HG03175 (cell line): Measurements from ENCODE around the gene RBM18.

Experiments
- ATAC-seq: cut with Tn5 transposase; IDR thresholded peaks from one replicate; pipeline ENCODE4 v1.9.1; 2021; ENCODE audit warnings: mild to moderate bottlenecking, moderate library complexity; ENCODE audit not compliant: unreplicated experiment

The RBM18 gene

DNA sequence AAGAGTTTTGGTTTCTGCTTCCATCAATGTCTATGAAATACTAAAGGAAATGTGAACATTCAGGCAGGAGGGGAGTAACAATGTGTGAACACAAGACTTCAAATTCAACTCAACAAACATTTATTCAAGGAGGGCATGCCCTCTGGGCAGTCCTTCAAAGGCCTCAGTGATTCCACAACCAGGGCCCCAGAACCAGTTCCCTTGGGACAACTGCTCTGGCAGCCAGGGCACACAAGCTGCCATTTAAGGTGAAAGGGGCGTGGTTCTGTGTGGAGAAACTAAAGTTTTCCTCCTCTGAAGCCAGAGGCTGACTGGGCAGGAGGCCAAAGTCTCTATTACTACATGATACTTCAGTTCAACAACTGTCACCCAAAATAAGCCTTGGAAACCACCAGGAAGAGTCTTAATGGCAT, 3.2 kb downstream of the RBM18 start:
- ATAC-seq: no peak

DNA sequence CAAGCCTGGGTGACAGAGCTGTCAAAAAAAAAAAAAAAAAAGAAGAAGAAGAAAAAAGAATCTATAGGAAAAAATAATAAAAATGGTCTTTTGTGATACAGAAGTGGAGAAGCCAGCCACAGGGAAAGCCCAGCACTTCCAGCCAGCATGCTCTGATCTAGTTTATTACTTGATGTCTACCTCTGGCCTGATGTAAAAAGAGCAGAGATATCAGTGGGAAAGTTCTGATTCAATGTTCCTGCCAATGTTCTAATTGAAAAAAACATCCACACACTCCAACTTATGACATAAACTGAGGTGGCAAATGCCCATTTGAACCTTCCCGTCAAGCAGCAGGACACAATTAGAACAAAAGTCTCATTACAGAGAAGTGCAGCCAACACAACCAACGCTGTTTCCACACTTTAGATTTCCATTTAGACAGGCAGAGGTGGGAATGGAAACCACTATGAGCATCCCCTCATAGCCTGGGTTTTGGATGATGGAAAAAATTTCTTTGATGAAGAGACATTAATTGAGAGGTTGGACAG, 5.7 kb downstream of the RBM18 start:
- ATAC-seq: no peak

DNA sequence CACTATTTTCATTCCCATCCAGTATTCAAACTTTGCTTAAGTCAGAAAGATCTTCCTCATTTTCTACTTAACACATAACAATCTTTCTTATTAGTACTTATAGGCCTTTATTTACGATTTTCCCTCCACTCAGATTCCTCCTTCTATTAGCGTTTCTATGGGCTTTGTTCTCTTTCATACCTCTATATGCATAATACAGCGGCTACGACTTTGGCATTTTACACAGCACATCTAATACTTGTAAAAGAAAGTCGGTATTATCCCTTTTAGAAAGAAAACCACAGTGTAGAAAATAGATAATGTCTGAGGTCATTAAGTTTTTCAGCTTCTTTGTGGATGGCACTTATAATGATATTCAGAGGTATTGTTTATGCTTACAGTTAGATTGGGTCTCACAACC, 8.4 kb downstream of the RBM18 start:
- no peak for ATAC-seq

DNA sequence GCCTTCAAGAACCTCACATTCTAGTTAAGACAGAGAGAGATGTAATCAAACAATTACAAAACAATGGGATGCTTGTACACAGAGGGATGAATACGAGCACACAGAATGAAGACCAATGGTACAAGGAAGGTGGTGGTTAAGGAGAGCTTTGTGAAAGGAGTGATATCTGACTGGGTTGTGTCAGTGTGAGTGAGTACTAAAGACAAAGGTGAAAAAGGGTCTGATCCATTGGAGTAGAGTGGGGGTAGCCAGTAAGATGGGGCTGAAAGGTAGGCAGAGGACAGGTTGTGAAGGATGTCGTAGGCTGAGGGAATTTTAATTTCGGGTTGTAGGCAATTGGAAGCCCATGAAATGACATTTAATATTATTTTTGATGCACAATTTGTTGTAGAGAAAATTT, 9.9 kb downstream of the RBM18 start:
- no peak for ATAC-seq

DNA sequence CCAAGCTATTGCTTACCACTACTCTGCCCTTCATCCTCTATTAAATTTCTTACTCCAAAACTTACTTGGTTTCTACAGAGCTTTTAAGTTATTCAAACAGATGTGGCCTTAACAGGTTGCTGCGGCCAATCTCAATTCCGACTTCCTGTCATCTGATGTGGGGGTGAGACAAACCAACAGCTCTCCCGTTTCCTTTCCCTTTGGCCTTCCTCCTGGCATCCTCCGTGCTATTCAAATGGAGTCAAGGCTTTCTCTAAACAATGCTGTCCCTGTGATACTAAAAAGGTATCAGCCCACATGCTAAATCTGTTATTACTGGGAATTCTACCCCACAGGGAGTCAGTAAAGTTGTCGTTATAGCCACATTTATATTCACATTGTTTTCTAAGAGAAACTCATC, 11.8 kb downstream of the RBM18 start:
- no peak for ATAC-seq

DNA sequence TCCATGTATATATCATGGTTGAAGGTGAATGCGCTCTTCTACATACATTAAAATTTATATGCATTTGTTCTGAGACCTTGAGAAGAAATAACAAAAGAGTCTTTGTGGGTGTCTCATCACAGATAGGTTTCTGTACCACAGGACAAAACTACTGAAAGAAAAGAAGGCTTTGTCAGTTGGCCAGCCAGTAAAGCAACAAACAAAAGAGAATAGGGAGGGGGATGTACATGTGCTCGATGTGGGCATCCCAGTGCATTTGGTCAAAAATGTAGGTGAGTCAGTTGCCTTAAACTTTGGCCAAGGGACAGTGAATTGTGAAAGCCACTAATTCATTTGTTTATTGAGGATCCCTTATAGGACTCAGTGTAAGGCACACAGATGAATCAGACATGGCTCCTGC, 13.3 kb downstream of the RBM18 start:
- no peak for ATAC-seq

DNA sequence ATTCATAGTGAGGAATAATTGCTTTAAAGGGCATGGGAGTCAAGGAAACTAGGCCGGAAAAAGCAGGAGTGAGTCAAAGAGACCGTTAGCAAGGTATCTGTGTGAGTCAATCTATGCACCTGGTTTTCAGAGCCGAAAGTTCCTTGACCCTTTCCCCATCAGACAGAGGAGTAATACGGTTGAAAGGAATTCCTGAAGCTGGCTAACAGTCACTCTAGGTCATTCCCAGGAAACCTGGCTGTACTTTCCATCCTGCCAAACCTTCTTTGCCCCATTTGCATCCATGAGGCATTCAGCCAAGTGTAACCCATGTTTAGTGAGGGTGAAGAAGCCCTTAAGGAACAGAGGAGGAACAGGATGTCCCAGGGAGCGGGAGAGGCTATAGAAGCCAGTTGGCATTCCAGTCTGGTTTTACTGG, 16.2 kb downstream of the RBM18 start:
- ATAC-seq: no peak

DNA sequence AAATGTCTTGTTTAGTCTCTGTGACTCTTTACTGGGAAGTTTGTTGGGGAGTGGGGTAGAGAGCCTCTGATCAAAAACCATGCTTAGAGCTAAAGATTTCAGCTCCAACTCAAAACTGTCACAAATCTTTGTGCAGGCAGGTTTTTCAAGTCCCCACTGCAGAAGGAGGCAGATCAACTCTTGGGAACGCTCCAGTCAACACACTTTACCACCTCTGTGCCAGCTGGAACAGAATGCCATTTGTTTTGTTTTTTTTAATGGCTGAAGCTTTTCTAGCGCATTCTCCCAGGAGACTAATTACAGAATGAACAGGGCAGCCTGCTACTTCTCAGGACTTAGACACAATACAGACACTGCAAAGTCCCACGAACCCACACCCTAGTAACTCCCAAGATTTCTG, 18.0 kb downstream of the RBM18 start:
- no peak for ATAC-seq

DNA sequence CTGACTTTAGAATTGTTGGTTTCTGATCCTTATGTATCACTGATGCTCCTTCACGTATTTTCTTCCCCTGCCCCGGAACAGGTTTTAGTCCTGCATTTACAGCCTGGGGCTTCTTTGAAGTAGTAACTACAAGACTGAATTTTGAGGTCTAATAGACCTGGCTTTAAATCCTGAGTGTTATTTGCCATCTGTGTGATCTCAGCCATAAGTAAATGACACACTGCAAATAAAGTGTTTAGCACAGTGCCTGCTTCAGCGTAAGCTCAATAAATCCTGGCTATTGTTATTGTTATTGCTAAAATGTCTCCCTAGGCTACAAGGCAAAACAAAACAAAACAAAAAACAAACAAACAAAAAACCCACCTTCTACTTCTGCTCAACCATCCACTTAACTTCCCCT, 20.3 kb downstream of the RBM18 start:
- no peak for ATAC-seq

DNA sequence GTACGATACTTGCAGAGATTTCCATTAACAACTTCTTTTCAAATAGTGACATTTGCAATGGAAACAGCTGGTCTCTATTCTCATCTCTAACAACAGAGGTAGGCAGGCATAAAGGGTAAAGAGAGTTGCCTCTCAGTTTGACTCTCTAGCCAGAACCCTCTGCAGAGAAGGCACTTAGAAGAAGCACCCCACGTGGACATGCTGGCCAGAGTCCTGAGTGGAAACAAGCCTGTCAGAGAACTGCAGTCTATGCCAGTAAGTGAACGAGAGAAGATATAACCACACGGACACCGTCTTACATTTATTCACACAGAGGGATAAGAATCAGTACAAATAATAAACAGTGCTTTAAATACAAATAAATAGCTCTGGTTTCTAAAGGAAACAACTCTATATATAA, 24.9 kb downstream of the RBM18 start:
- ATAC-seq: no peak

DNA sequence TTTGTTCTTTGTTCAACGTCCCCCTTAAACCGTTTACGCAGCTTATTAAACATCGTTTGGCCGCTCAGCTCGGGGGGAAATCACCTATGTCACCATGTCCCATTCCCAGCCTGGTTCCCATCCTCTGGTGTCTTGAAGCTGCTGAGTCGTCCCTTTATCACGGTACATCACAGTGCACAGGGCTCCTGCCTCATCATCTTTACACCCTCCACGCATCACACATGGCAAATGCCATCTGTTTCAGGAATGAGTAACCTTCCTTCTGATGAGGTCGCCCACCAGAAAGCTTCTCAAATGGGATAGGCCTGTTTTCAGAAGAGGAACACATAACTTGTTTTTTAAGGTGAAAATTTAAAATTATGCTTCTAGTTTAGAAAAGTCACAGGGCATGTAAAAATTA, 28.0 kb downstream of the RBM18 start:
- no peak for ATAC-seq

DNA sequence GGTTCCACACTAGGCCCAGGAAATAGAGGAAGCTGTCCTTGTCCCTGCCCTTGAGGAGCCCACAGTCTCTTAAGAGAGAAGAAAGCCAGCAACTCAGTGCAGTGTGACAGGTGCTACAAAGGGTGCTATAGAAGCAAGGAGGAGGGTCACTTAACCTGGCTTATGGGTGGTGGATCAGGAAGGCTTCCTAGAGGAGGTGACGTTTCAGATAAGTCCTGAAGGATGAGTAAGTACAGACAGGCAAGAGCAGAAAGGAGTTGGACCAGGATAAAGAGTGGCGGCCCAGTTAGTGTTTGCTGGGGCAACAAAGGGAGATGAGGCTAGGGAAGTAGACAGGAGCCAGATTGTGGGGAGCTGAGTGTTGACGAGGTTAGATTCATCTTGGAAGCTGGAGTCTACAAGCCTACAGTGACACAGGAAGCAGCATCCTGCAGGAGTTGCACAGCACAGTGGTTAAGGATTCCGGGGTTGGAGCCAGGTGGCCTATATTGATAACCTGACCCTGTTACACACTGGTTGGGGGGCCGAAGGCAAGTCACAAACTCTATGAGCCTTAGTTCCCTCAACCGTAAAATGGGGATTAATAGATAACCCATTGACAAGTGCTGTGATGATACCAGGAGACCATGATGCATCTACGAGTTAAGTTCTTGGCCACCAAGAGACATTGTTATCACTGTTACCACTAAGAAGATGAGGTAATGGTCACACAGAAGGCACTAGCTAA, 30.5 kb downstream of the RBM18 start:
- no peak for ATAC-seq

DNA sequence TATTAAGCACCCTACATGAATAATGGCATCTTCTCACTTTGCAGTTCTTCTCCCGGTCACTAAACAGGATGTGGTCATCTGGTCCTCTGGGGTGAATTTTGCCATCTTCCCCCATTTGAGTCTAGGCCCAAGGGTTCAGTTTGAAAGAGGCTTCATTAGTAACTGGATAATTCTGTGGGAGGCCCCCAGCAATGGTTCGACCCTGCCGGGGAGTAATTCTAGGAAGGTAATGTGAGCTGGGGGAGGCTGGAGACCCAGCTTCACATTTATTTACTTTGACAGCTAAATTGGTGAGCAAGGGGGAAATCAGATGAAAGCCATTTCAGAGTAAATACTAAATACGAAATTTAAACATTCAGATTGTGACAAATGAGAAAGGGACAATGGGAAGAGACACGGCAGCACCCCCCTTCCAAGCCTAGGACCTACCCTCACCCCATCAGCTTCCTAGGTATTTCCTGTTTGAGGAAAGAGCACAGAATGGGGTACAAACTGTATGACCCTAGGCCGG, 31.8 kb downstream of the RBM18 start:
- no peak for ATAC-seq

DNA sequence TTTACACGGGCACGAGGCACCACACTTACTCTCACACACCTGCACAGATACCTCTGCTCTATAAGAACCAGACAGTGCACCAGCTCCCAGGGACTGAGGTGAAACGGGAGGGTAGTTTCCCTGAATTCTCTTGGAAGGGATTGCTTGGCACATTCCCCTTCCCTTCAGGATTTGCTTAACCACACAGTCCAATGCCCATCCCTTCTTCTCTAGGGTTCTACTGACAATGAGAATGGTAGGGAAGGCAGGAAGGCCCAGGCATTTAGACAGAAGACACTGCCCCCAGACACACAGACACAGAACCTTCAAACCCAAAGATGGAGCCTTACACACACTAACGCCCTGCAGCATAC, 35.2 kb downstream of the RBM18 start:
- ATAC-seq: no peak

DNA sequence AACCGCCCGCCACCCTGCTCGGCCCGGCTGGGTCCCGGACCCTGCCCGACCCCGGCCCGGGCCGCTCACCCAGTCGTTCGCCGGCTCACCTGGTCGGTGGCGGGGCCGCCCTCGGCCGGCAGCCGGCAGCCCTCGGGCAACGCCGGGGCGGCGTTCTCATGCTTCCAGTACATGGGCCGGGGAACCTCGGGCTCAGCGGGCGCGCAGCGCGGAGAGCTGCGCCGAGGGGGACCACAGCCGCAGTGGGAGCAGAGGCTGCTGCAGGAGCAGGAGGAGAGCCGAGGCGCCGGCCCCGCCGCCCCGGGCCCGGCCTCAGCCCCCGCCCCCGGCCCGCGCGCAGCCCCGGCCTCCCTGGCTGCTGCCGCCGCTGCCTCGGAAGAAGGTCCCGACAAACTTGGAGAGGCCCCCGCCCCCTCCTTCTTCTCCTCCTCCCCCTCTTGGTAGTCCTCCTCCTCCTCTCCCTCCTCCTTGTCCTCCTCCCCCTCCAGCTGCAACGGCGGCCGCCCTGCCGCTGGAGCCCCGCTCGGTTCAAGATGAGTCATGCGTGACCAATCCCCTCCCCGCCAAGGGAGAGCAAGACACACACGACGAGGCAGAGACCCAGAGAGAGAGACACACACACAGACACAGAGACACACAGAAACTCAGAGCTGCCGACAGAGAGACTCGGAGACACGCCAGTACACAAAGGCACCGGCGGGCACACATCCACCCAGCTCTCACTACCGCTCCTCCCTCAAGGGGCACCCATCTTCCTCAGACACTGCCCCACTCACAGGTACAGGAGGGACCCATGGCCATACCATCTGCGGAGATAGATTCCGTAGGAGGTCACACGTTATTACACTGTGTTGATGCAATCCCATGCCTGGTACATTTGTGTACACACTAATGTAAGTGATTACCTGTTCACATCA, 35.8 kb downstream of the RBM18 start, which contains the start of gene LHX6:
TSS of gene LHX6 (minus strand) at position 390 of the 917 bp plus-strand sequence. CDS start at position 173, 217 bp downstream.
- ATAC-seq: no peak

DNA sequence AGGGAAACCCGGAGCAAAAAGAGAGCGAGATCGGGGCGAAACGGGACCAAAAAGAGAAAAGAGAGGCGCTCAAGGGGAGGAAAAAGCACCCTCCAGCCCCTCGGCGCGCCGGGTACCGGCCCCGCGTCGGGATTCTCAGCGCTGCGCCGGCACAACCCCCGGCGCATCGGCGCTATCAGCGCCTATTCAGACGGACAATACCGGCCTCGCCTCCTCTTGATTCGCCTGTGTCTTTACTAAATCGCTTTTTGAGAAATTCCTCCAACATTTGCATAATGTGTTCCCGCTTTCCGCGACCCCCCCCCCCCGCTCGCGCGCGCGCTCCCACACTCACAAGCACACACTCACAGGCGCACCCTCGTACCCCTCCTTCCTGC, 36.5 kb downstream of the RBM18 start:
- no peak for ATAC-seq

DNA sequence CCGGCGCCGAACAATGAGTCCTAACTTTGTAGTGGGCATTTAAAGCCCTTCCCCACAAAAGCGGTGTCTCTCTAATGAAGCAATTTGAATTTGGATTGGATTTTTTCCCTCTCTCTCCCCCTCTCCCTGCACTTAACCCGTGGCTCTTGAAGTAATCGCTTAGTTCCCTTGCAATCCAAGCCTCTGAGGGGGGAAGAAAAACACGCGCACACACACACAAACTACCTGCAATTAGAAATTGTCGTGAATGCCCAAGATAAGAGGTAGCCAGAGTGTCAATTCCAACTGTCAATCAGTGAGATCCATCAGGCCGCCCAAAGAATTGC, 37.1 kb downstream of the RBM18 start:
- no peak for ATAC-seq

DNA sequence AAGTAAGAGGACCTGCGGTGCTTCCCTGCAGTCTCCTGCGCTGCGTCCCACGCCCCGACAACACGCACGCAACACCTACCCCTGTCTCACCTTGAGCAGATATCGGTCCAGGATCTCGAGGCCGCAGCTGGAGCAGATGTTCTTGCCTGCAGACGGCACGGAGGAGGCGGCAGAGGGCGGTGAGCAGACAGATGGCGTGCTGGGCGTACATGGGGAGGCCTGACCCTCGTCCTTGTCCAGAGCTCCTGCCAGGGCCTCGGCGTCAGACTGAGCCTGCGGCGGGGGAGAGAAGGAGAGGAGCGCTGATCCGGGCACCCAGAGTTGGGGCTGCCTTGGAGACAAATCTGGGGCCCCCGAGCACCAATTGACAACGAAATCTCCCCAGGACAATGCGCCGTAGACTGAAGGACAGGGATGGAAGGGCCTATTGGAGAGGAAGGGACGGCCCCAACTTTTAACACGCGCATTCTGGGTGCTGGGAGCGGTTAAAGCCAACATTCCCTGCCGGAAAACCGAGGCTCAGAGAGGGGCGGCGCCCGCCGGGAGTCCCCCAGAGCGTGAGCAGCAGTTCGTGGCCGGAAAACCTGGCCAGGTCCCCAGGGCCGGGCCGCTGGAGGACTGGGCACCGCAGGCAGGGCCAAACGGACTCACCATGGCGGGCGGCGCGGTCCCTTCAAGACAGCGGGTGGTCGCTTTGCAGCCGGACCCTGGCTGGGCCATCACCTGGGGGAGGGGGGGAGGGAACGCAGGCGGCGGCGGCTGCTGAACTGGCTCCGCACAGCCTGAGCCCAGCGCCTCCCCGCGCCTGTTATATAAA, 37.7 kb downstream of the RBM18 start:
- ATAC-seq: no peak

DNA sequence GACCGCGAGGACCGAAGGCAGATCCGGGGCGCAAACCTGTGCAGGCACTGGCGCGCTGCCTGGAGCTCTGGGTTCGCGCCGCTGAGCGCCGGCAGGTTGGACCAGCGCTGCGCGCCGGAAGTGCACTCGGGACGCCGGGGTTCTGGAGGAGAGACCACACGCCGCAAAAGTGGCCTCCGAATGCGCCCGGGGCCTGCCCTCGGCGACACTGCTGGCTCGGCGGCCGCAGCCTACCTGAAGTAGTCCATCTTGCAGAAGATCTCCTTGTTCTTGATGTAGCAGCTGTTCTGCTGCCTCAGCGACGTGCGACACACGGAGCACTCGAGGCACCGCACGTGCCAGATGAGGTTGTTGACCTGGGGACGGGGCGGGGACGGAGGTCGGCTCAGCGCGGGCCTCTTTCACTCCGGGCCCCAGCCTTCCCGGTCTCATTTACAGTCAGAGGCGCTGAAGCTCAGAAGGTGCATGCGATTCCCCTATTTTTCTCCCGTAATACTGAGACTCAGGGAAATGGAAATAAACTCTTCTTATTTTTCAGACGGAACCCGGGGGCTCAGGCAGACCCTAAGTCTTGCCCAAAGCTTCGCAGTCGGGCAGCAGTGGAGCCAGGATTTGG, 38.4 kb downstream of the RBM18 start:
- no peak for ATAC-seq

DNA sequence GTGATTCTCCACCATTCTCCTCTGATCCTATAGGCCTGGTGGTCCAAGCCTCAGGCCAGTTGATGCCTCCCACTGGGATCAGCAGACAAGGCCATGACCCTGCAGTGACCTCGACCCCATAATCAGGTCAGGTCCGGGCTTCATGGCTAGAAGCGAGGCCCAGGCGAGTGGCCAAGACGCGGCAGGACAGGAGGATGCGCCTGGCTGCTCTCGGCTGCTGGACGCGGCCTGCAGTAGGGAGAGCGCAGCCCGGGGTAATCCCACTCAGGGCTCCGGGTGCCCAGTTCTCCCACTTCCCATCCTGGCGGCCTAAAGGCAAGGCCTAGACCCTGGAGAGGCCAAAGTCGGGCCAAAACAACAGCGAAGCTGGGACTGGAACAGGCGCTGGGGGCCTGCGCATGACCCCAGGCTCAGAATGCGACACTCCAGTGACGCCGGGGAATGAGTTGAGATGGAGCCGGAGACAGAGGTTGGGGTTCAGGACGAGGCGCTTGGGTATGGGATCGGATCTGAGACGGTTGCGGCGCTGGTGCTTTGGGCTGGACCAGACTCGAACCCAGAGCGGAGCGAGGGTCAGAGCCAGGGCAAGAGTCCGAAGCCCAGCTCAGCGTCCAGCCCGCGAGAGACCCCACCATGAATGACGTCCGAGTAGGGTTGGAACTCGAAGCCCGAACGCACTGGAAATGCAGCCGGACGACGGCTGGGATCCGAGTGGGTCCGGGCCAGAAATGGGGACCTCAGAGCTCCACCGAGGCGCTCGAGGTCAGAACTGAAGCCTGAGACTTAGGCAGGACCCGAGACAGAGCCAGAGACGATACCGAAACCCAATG, 39.1 kb downstream of the RBM18 start:
- no peak for ATAC-seq
